ENCODE measurements around the gene IGSF5. TPM values are rescaled to one million over a fixed set of nuclear protein-coding genes. Genes with fewer than 3 reads are reported as not detected.

IGSF5 gene
- total RNA-seq, 2 donors from 2014 or later = 0.64 to 0.82 TPM

DNA sequence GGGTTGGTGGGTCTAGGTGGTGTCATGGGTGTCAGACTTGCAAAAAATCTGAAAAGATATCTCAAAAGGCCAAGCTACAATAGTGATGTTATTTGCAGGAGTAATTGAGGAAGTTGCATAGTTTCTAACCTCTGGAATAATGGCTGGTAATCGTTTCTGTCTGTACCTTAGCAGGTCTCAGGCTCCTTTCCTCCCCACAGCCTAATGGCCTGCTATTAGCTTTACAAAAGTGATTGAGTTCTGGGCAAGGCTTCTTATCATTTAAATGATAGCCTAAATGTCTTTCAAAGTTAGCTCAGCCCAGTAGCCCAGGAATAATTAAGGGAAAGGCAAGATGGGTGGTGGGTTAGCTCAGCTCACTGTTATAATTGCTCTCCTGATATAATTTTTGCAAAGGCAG is 37.7 kb upstream of the IGSF5 start:
- Histone ChIP-seq H3K4me1 (no peaks in the 10 kb centered on the region), H3K9me3 (no peaks in the 10 kb centered on the region), H3K4me3 (no peak overlapping the region), H3K9ac (ENCODE audit: low read depth in 2 of 2, low read length in 2 of 2) (no peak overlapping the region), H3K36me3 (no peaks in the 10 kb centered on the region), H3K27ac (no peak overlapping the region), H3K27me3 (no peaks in the 10 kb centered on the region)
- intact Hi-C loops (cut with DNase I) = no loop called here
- no peak for DNase-seq
- TF ChIP-seq, protein P1, sequence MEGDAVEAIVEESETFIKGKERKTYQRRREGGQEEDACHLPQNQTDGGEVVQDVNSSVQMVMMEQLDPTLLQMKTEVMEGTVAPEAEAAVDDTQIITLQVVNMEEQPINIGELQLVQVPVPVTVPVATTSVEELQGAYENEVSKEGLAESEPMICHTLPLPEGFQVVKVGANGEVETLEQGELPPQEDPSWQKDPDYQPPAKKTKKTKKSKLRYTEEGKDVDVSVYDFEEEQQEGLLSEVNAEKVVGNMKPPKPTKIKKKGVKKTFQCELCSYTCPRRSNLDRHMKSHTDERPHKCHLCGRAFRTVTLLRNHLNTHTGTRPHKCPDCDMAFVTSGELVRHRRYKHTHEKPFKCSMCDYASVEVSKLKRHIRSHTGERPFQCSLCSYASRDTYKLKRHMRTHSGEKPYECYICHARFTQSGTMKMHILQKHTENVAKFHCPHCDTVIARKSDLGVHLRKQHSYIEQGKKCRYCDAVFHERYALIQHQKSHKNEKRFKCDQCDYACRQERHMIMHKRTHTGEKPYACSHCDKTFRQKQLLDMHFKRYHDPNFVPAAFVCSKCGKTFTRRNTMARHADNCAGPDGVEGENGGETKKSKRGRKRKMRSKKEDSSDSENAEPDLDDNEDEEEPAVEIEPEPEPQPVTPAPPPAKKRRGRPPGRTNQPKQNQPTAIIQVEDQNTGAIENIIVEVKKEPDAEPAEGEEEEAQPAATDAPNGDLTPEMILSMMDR (IDR thresholded peaks at IDR 0.05) = no peak

DNA sequence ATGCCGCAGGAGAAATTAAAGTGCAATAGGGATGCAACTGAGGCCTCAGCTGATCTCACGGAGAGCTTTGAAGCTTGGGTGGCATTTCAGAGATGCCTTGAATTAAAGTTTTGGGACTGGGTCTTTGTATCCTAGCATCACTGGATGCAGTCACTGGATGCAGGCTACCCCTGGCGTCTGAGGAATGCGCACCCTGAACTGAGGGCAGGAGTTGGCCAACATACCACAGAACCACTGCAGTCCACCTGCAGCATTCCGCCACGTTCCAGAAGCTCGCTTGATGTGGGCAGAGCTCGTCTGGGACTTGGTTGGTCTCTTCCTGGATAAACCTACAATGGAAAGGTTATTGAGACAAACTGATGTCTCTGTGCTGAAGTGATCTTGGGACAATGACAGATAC is 34.1 kb upstream of the IGSF5 start:
- H3K9ac ChIP-seq (ENCODE audit: low read depth in 2 of 2, low read length in 2 of 2) = no peak overlapping the region
- H3K9me3 ChIP-seq = no peaks in the 10 kb centered on the region
- H3K4me1 ChIP-seq = no peaks in the 10 kb centered on the region
- no peaks in the 10 kb centered on the region for H3K27me3 ChIP-seq
- TF ChIP-seq, protein P1 (IDR thresholded peaks at IDR 0.05) = no peak
- no peak for DNase-seq
- no peak overlapping the region for H3K4me3 ChIP-seq
- no peak overlapping the region for H3K27ac ChIP-seq
- no peaks in the 10 kb centered on the region for H3K36me3 ChIP-seq
- intact Hi-C loops (cut with DNase I) = no loop called here

DNA sequence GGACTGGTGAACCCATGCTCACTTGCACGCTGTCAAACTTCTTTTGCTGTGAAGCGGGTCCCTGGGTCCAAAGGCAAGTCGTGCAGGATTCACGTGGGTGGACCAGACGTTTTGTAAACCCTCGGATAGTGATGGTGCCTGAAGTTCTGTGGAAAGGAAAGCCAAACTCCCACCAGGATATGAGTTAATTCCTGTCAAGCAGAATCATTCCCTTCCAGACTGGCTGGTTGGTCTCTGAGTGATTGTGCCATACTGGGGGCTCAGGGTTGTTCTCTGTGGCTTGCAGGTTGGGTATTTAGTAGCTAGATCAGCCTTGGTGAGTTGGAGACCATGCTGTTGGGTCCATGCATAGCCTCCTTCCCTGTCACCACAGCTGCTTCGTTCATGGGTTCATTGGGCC is 32.7 kb upstream of the IGSF5 start:
- intact Hi-C loops (cut with DNase I) = loop anchor here (2.0 kb wide), 1 partner anchor 191 kb away; no protein-coding TSS in a partner anchor
- DNase-seq = no peak
- no peaks in the 10 kb centered on the region for H3K27me3 ChIP-seq
- H3K4me3 ChIP-seq = no peak overlapping the region
- no peaks in the 10 kb centered on the region for H3K4me1 ChIP-seq
- H3K9ac ChIP-seq (ENCODE audit: low read depth in 2 of 2, low read length in 2 of 2) = no peak overlapping the region
- H3K9me3 ChIP-seq = no peaks in the 10 kb centered on the region
- TF ChIP-seq, protein P1 (IDR thresholded peaks at IDR 0.05) = no peak
- no peaks in the 10 kb centered on the region for H3K36me3 ChIP-seq
- no peak overlapping the region for H3K27ac ChIP-seq

DNA sequence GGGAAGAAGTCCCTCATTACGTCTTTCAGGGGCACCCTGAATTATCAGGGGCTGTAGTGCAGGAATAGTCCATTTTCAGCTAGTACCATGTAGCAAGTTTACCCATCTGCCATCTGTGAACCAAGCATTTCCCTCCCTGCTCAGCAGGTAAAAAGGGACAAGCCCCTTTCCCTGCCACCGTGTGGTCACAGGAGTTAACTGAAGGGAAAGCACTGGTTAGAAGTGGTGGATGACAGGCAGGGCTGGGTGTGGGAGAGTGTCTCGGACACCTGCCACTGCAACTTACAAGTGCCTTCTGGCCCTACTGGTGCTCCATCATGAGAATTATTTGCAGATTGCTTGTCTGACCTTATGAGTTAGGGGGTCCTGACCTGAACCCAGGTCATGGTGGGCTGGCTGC is 32.0 kb upstream of the IGSF5 start:
- Histone ChIP-seq H3K9me3 (no peaks in the 10 kb centered on the region), H3K27ac (no peak overlapping the region), H3K4me3 (no peak overlapping the region), H3K36me3 (no peaks in the 10 kb centered on the region), H3K4me1 (no peaks in the 10 kb centered on the region), H3K27me3 (no peaks in the 10 kb centered on the region), H3K9ac (ENCODE audit: low read depth in 2 of 2, low read length in 2 of 2) (no peak overlapping the region)
- DNase-seq = peak; percentile 45
- intact Hi-C loops (cut with DNase I) = loop anchor here (2.0 kb wide), 1 partner anchor 192 kb away; no protein-coding TSS in a partner anchor
- TF ChIP-seq, protein P1 (IDR thresholded peaks at IDR 0.05) = no peak

DNA sequence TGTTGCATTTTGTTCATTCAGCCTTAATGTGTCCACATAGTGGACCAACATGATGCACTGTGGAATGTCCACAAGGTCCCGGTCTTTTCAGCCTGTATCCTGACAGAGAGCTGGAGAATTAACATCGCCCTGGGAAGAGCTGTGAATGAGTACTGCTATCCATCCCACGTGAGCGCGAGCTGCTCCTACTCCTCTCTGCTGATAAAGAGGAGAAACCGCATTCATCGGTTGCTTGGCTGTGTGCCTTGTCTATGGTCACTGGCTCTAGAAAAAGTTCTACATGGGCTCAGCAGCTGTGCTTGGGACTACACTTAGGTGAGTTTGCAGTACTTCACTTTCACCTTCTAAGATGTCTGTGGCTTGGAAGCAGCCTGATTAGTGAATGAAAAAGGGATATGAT is 31.1 kb upstream of the IGSF5 start:
- TF ChIP-seq, protein P1 (IDR thresholded peaks at IDR 0.05) = no peak
- intact Hi-C loops (cut with DNase I) = loop anchor here (2.0 kb wide), 1 partner anchor 193 kb away; no protein-coding TSS in a partner anchor

More for the DNA sequence above, 31.1 kb upstream of the IGSF5 start:
- no peak overlapping the region for H3K4me3 ChIP-seq
- H3K4me1 ChIP-seq = no peaks in the 10 kb centered on the region
- H3K27me3 ChIP-seq = no peaks in the 10 kb centered on the region
- no peak for DNase-seq
- no peaks in the 10 kb centered on the region for H3K36me3 ChIP-seq
- no peaks in the 10 kb centered on the region for H3K9me3 ChIP-seq
- no peak overlapping the region for H3K9ac ChIP-seq (ENCODE audit: low read depth in 2 of 2, low read length in 2 of 2)
- no peak overlapping the region for H3K27ac ChIP-seq

Measured in colonic mucosa (tissue), 4 donors.